OCI-LY7 (cell line): ENCODE measurements around the gene C3orf33. TPM values are rescaled to one million over a fixed set of nuclear protein-coding genes. Genes with fewer than 3 reads are reported as not detected.

Source experiments
- BruUV-seq: library from RNA; stranded (reverse); fragments of 400-500 nt; replicated peaks from 2 replicates; lab custom pipeline; 2021; lab: Mats Ljungman, UMichigan
- CTCF ChIA-PET: fragments of 300-600 bp; sonication (Branson Sonifier 250); formaldehyde crosslinking; loops from one replicate; lab custom pipeline; 2022; ENCODE audit warnings: antibody characterized with exemption; ENCODE audit not compliant: unreplicated experiment; lab: Charles Lee
- POLR2A ChIA-PET: fragments of 300-600 bp; sonication (Branson Sonifier 250); formaldehyde crosslinking; loops from one replicate; lab custom pipeline; 2022; ENCODE audit warnings: antibody characterized with exemption; lab: Charles Lee
- DNase-seq: peaks from one replicate; pipeline ENCODE4 v3.0.0-alpha.2; 2015; ENCODE audit warnings: low spot score
- H2AFZ ChIP-seq: fragments of 200-600 bp; sonication (generic), shearing (Covaris generic); 2 replicates; pipeline ENCODE4 v1.6.1; 2014; ENCODE audit warnings: mild to moderate bottlenecking, antibody characterized with exemption, low read length, moderate library complexity
- H3K27ac ChIP-seq: fragments of 200-600 bp; sonication (generic); 2 replicates; pipeline ENCODE4 v1.5.1; 2014; ENCODE audit warnings: mixed run types, low read depth, mild to moderate bottlenecking, moderate library complexity, low read length, inconsistent platforms; ENCODE audit not compliant: poor library complexity, severe bottlenecking
- H3K36me3 ChIP-seq: fragments of 200-600 bp; sonication (generic); 2 replicates; pipeline ENCODE4 v1.6.1; 2014; ENCODE audit warnings: mild to moderate bottlenecking, antibody characterized with exemption, low read length, moderate library complexity, mixed read lengths; ENCODE audit not compliant: insufficient read depth
- H3K4me1 ChIP-seq: fragments of 200-600 bp; sonication (generic); 2 replicates; pipeline ENCODE4 v1.5.1; 2014; ENCODE audit warnings: mild to moderate bottlenecking, low read length; ENCODE audit not compliant: insufficient read depth, poor library complexity, severe bottlenecking
- H3K4me2 ChIP-seq: fragments of 200-600 bp; sonication (generic); 2 replicates; pipeline ENCODE4 v1.6.1; 2014; ENCODE audit warnings: mild to moderate bottlenecking, low read length
- H3K4me3 ChIP-seq: fragments of 200-600 bp; sonication (generic); 2 replicates; pipeline ENCODE4 v1.5.1; 2014; ENCODE audit warnings: mild to moderate bottlenecking, low read depth, low read length; ENCODE audit not compliant: poor library complexity, severe bottlenecking
- H3K79me2 ChIP-seq: fragments of 200-600 bp; sonication (generic); 2 replicates; pipeline ENCODE4 v1.6.1; 2016; ENCODE audit warnings: low read depth, mild to moderate bottlenecking, low read length, moderate library complexity, mixed read lengths; ENCODE audit not compliant: insufficient read depth
- H3K9me2 ChIP-seq: fragments of 200-600 bp; sonication (generic); 2 replicates; pipeline ENCODE4 v1.6.1; 2016; ENCODE audit warnings: mild to moderate bottlenecking, low read length, mixed read lengths; ENCODE audit not compliant: insufficient read depth
- H3K9me3 ChIP-seq: fragments of 200-600 bp; sonication (generic); 2 replicates; pipeline ENCODE4 v1.6.1; 2014; ENCODE audit warnings: mild to moderate bottlenecking, mixed run types, low read length, mixed read lengths
- H4K20me1 ChIP-seq: fragments of 200-600 bp; sonication (generic); 2 replicates; pipeline ENCODE4 v1.6.1; 2014; ENCODE audit warnings: mild to moderate bottlenecking, antibody characterized with exemption, low read length, moderate library complexity, mixed read lengths; ENCODE audit not compliant: insufficient read depth
- EZH2phosphoT487 ChIP-seq: fragments of 200-600 bp; sonication (generic); IDR thresholded peaks from 2 replicates; pipeline ENCODE4 v1.6.1; 2018; ENCODE audit warnings: low read depth, borderline replicate concordance, mild to moderate bottlenecking, mixed run types, antibody characterized with exemption, low read length, moderate library complexity, mixed read lengths
- intact Hi-C: fragments of 100-400 bp; cut with micrococcal nuclease; formaldehyde crosslinking; loops from one replicate; pipeline ENCODE4 v1.10.0; 2022; ENCODE audit not compliant: unreplicated experiment
- total RNA-seq, 2 experiments: library from RNA; depleted of rRNA in 1 of 2; stranded (reverse); fragments of >200 nt in 1 of 2; shearing (Covaris generic) in 1 of 2; gene quantifications; 2 replicates each; pipeline ENCODE4 v1.2.3, GENCODE V29; 2014 to 2022
- TF ChIP-seq, protein P1 (sequence below): fragments of 200-600 bp; sonication (generic); conservative IDR thresholded peaks from 2 replicates; pipeline ENCODE4 v1.5.1; 2014; ENCODE audit warnings: mild to moderate bottlenecking, antibody characterized with exemption, low read length, moderate library complexity, mixed read lengths

C3orf33 gene
- total RNA-seq, 2 experiments from 2014 or later, result 0.38 to 0.40 TPM

DNA sequence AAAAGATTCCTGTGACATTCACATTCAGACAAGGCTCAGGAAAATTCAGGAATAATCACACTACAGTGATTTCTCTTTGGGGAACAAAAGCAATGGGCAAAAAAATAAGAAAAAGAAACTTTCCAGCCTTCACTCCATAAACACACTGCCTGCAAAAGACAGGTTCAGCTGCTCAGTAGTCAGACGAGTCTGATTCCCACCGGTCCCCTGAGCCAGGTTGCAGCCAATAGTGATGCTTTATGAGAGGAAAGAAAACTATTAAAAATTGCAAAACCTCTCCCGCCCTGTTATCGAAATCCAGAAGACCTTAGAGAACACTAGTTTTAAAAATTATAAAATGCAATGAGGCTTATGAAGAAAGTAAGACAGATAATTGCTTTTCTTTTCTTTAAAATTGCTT, 69.7 kb downstream of the C3orf33 start:
- Histone ChIP-seq H3K9me3 (no peaks in the 10 kb centered on the region), H3K79me2 (no peaks in the 10 kb centered on the region), H3K9me2 (no peaks in the 10 kb centered on the region), H3K27ac (no peak overlapping the region), H3K4me1 (no peaks in the 10 kb centered on the region), H2AFZ (no peak overlapping the region), H4K20me1 (no peaks in the 10 kb centered on the region), H3K4me2 (no peak overlapping the region), H3K4me3 (no peak overlapping the region), H3K36me3 (no peaks in the 10 kb centered on the region)
- ChIA-PET POLR2A (interaction anchor here (0.8 to 1.2 kb wide), 2 partner anchors 19 to 22 kb away, joined by 3 read pairs; no protein-coding TSS in a partner anchor), CTCF (no interaction called here)
- TF ChIP-seq, protein P1, sequence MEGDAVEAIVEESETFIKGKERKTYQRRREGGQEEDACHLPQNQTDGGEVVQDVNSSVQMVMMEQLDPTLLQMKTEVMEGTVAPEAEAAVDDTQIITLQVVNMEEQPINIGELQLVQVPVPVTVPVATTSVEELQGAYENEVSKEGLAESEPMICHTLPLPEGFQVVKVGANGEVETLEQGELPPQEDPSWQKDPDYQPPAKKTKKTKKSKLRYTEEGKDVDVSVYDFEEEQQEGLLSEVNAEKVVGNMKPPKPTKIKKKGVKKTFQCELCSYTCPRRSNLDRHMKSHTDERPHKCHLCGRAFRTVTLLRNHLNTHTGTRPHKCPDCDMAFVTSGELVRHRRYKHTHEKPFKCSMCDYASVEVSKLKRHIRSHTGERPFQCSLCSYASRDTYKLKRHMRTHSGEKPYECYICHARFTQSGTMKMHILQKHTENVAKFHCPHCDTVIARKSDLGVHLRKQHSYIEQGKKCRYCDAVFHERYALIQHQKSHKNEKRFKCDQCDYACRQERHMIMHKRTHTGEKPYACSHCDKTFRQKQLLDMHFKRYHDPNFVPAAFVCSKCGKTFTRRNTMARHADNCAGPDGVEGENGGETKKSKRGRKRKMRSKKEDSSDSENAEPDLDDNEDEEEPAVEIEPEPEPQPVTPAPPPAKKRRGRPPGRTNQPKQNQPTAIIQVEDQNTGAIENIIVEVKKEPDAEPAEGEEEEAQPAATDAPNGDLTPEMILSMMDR, result no peak
- no peak for TF ChIP-seq EZH2phosphoT487
- no TSS peak for BruUV-seq
- DNase-seq, result no peak
- intact Hi-C loops, result no loop called here

DNA sequence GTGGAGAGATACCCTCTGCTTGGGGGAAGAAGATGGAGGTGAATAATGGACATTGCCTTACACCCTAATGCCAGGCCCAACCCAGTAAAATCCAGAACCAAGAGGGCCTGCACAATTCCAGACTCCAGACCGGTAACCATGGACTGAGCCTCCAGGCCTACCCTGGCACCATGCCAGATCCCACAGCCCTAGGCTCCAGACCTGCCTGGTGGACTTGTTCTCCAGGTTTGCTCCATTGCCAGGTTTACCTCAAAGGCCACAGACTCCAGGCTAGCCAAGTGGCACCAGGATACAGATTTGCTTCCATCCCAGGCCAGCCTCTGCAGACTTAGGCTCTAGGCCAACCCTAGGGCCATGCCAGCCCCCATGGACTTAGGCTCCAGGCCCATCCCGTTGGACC, 75.2 kb downstream of the C3orf33 start:
- Histone ChIP-seq H3K4me1 (no peaks in the 10 kb centered on the region), H3K27ac (no peak overlapping the region), H4K20me1 (no peaks in the 10 kb centered on the region), H2AFZ (no peak overlapping the region), H3K79me2 (no peaks in the 10 kb centered on the region), H3K36me3 (no peaks in the 10 kb centered on the region), H3K4me2 (no peak overlapping the region), H3K9me3 (no peaks in the 10 kb centered on the region), H3K9me2 (no peaks in the 10 kb centered on the region), H3K4me3 (no peak overlapping the region)
- intact Hi-C loops, result no loop called here
- no peak for DNase-seq
- CTCF ChIA-PET, result no interaction called here
- TF ChIP-seq EZH2phosphoT487, result no peak
- TF ChIP-seq, protein P1, result no peak
- POLR2A ChIA-PET, result no interaction called here
- no TSS peak for BruUV-seq

DNA sequence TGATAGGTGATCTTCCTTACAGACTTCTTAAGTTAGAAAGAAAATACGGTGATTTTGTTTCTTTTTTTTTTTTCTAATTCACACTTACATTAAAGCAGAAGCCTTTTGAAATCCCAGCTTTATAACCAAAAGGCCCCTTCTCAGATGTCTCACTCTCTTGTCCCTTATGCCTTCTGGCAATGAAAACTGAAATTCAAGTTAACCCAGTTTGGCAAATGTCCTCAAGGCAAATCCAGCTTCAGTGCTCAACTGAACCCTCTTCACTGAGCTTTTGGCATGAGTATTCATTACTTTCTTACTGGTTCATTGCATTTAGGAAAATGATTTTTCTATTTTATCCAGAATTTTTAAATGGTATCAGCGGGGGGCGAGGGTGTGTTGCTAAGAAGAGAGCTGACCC, 78.2 kb downstream of the C3orf33 start:
- no peak overlapping the region for H2AFZ ChIP-seq
- intact Hi-C loops, result no loop called here
- H3K4me1 ChIP-seq, result no peaks in the 10 kb centered on the region
- no peak for TF ChIP-seq EZH2phosphoT487
- TF ChIP-seq, protein P1, result no peak
- H3K4me3 ChIP-seq, result no peak overlapping the region
- H3K9me3 ChIP-seq, result no peaks in the 10 kb centered on the region
- H3K9me2 ChIP-seq, result no peaks in the 10 kb centered on the region
- H3K79me2 ChIP-seq, result no peaks in the 10 kb centered on the region
- ChIA-PET CTCF (no interaction called here), POLR2A (no interaction called here)
- no TSS peak for BruUV-seq
- no peak for DNase-seq
- H3K27ac ChIP-seq, result no peak overlapping the region
- no peak overlapping the region for H3K4me2 ChIP-seq
- no peaks in the 10 kb centered on the region for H3K36me3 ChIP-seq
- H4K20me1 ChIP-seq, result no peaks in the 10 kb centered on the region
